HepG2 (cell line): Measurements from ENCODE around the gene ZNF318. TPM values are rescaled to one million over a fixed set of nuclear protein-coding genes. Genes with fewer than 3 reads are reported as not detected.
"Not testable (repeated sequence)": the region's sequence is repeated elsewhere in the genome, so short reads cannot be mapped to it uniquely, and the experiment has no call there.

Experiments used
- ATAC-seq: fragments of 200-7000 bp; cut with Tn5 transposase; 3 replicates; pipeline ENCODE4 v1.9.1; 2020; ENCODE audit warnings: mild to moderate bottlenecking, moderate library complexity
- BruUV-seq: library from RNA; stranded (reverse); fragments of 400-500 nt; replicated peaks from 2 replicates; lab custom pipeline; 2021; lab: Mats Ljungman, UMichigan
- CTCF ChIA-PET: fragments of 300-600 bp; formaldehyde crosslinking; extraction: SDS; loops from one replicate; lab custom pipeline; 2021; ENCODE audit warnings: low total read pairs, inconsistent platforms, low intra/inter-chr PET ratio; lab: Yijun Ruan, JAX
- POLR2A ChIA-PET: fragments of 350-600 bp; sonication (Branson Sonifier 250); formaldehyde crosslinking; loops from one replicate; lab custom pipeline; 2020; ENCODE audit warnings: antibody characterized with exemption, inconsistent platforms; lab: Yijun Ruan, JAX
- DNase-seq: peaks from one replicate; pipeline ENCODE4 v3.0.0-alpha.2; 2015; ENCODE audit warnings: low spot score
- FAIRE-seq: peaks from 3 replicates; lab custom pipeline; 2011; peaks lifted over from hg19 to GRCh38; lab: Jason Lieb, UNC
- H2AFZ ChIP-seq: one replicate; pipeline ENCODE4 v1.6.1; 2011; ENCODE audit warnings: low read length, inconsistent platforms
- H3K27ac ChIP-seq: fragments of 300-600 bp; 3 replicates; pipeline ENCODE4 v1.8.0; 2011; ENCODE audit warnings: mixed run types, mild to moderate bottlenecking, mixed read lengths, low read length, inconsistent platforms; ENCODE audit not compliant: insufficient read depth; ENCODE audit errors: extremely low read length
- H3K27me3 ChIP-seq, 2 experiments: fragments of 200-600 bp in 1 of 2; 2 replicates in 1 of 2; 3 replicates in 1 of 2; pipeline versions ENCODE4 v1.6.0 to v1.8.0; 2011; ENCODE audit warnings: low read length in 2 of 2, mild to moderate bottlenecking in 2 of 2, moderate library complexity in 2 of 2, inconsistent platforms in 1 of 2; ENCODE audit not compliant: insufficient read depth in 2 of 2, control insufficient read depth in 1 of 2
- H3K36me3 ChIP-seq, 2 experiments: fragments of 200-600 bp in 1 of 2; replicated peaks in 1 of 2; 2 replicates in 1 of 2; 3 replicates in 1 of 2; pipeline versions ENCODE4 v1.5.1 to v1.8.0; 2011; ENCODE audit warnings: low read length in 2 of 2, inconsistent platforms in 1 of 2; ENCODE audit not compliant: insufficient read depth in 2 of 2, control insufficient read depth in 1 of 2
- H3K4me1 ChIP-seq: 2 replicates; pipeline ENCODE4 v1.5.1; 2012; ENCODE audit warnings: low read length, inconsistent platforms; ENCODE audit not compliant: insufficient read depth
- H3K4me2 ChIP-seq: 2 replicates; pipeline ENCODE4 v1.6.0; 2011; ENCODE audit warnings: low read depth, low read length, inconsistent platforms
- H3K4me3 ChIP-seq, 3 experiments: fragments of 200-600 bp in 1 of 3; sonication (generic), shearing (Covaris generic) in 1 of 3; replicated peaks in 1 of 3; 2 replicates each; pipeline ENCODE4 v1.5.1; 2011 to 2016; ENCODE audit warnings: low read length in 3 of 3, inconsistent platforms in 2 of 3, low read depth in 2 of 3, mild to moderate bottlenecking in 2 of 3, control low read depth in 1 of 3, mixed read lengths in 1 of 3; ENCODE audit not compliant: insufficient read depth in 1 of 3
- H3K79me2 ChIP-seq: one replicate; pipeline ENCODE4 v1.6.1; 2011; ENCODE audit warnings: low read length, inconsistent platforms; ENCODE audit not compliant: insufficient read depth
- H3K9ac ChIP-seq: 2 replicates; pipeline ENCODE4 v1.6.0; 2011; ENCODE audit warnings: mild to moderate bottlenecking, low read depth, low read length, inconsistent platforms; ENCODE audit not compliant: insufficient read depth
- H3K9me3 ChIP-seq: 2 replicates; pipeline ENCODE4 v1.5.1; 2012; ENCODE audit warnings: mild to moderate bottlenecking, low read length
- H4K20me1 ChIP-seq: 2 replicates; pipeline ENCODE4 v1.6.0; 2011; ENCODE audit warnings: inconsistent platforms, mild to moderate bottlenecking, low read length, moderate library complexity; ENCODE audit not compliant: insufficient read depth
- CENPBD1 ChIP-seq: sonication (generic); formaldehyde crosslinking; IDR thresholded peaks from 2 replicates; pipeline ENCODE4 v1.8.0; 2022; ENCODE audit warnings: missing genetic modification reagents, low read depth, mild to moderate bottlenecking, borderline replicate concordance
- SNRNP70 ChIP-seq: fragments of 200-400 bp; formaldehyde crosslinking; IDR thresholded peaks from 2 replicates; pipeline ENCODE4 v1.6.1; 2017; ENCODE audit warnings: mild to moderate bottlenecking, low read depth, low read length, moderate library complexity
- ZNF121 ChIP-seq: sonication (generic); formaldehyde crosslinking; IDR thresholded peaks from 2 replicates; pipeline ENCODE4 v1.5.0; 2020; ENCODE audit warnings: mild to moderate bottlenecking, missing genetic modification reagents
- WGBS: methylation state at CpG from one replicate; pipeline ENCODE4 v1.1.6; 2017; ENCODE audit warnings: low lambda C conversion rate; 5-methylcytosine and 5-hydroxymethylcytosine counted together
- in situ Hi-C: cut with HindIII; loops from 2 replicates; pipeline ENCODE4 v1.10.0; 2017; ENCODE audit warnings: low pct_unique_long_range_greater_than_20kb; ENCODE audit not compliant: extremely low pct_ligation_motif_present
- intact Hi-C: fragments of 100-400 bp; cut with micrococcal nuclease; formaldehyde crosslinking; loops from one replicate; pipeline ENCODE4 v1.10.0; 2022; ENCODE audit not compliant: unreplicated experiment
- polyA plus RNA-seq, 8 experiments: library from polyadenylated mRNA; depleted of rRNA in 3 of 8; stranded (reverse) in 7 of 8; unstranded in 1 of 8; fragments of >200 nt; fragmentation: Illumina TruSeq in 4 of 8; extraction: Trizol in 4 of 8; gene quantifications; 2 replicates each; pipeline versions ENCODE4 v1.2.1 to v1.2.3, GENCODE V29; 2011 to 2016; ENCODE audit warnings: low read depth in 4 of 8, missing spikeins in 1 of 8, mixed read lengths in 1 of 8; ENCODE audit not compliant: insufficient read depth in 1 of 8
- total RNA-seq, 5 experiments: library from RNA; depleted of rRNA; stranded (reverse); fragments of >200 nt; fragmentation: Illumina TruSeq; extraction: Trizol; gene quantifications; 2 replicates each; pipeline ENCODE4 v1.2.3, GENCODE V29; 2016; ENCODE audit warnings: low read depth in 1 of 5

The ZNF318 gene
- total and polyA plus RNA-seq, 2 of the 13 experiments (the other 11 are each of a cell fraction or from before 2014, with no cell fraction given), result 13.0 to 14.5 TPM

GRCh38 chr6:43346243-43346642 is 23.2 kb downstream of the ZNF318 start:
- peaks cover 23 to 57% of the 10 kb centered on the region in 2 experiments for H3K36me3 ChIP-seq
- DNase-seq, intact Hi-C loops, H3K9ac ChIP-seq, ATAC-seq, H3K4me2 ChIP-seq: not testable (repeated sequence)
- TF ChIP-seq ZNF121 (CRISPR knock-in tag), result 0 out of 2 replicates have a peak, but pooled peaks have one; percentile 53
- TF ChIP-seq, all 625 proteins: peak for 1; not testable (repeated sequence) for 624
- H4K20me1 ChIP-seq, FAIRE-seq, H3K79me2 ChIP-seq, H2AFZ ChIP-seq, H3K4me3 ChIP-seq, H3K27ac ChIP-seq, H3K4me1 ChIP-seq, in situ Hi-C loops, H3K27me3 ChIP-seq, H3K9me3 ChIP-seq, CTCF ChIA-PET, BruUV-seq: not testable (repeated sequence)
- WGBS, result 97% methylated on average over 11 of the region's 11 CpGs
- POLR2A ChIA-PET, result interaction anchor here (0.6 to 0.7 kb wide), 2 partner anchors 71 to 143 kb away, joined by 3 read pairs; no protein-coding TSS in a partner anchor

GRCh38 chr6:43339168-43339567 is 30.3 kb downstream of the ZNF318 start:
- no TSS peak for BruUV-seq
- H3K79me2 ChIP-seq, result no peaks in the 10 kb centered on the region
- no peak overlapping the region for H3K4me2 ChIP-seq
- H3K4me1 ChIP-seq, result peaks cover 8% of the 10 kb centered on the region
- H3K9ac ChIP-seq, result no peak overlapping the region
- intact Hi-C loops (no loop called here), in situ Hi-C loops (no loop called here)
- no peaks in the 10 kb centered on the region for H3K27me3 ChIP-seq
- no peak overlapping the region for H3K27ac ChIP-seq
- H3K9me3 ChIP-seq, result no peaks in the 10 kb centered on the region
- ChIA-PET POLR2A (interaction anchor here (1.3 kb wide), 1 partner anchor 71 kb away, joined by 3 read pairs; no protein-coding TSS in a partner anchor), CTCF (no interaction called here)
- 90% methylated on average over 4 of the region's 4 CpGs for WGBS
- FAIRE-seq (no peak), DNase-seq (no peak), ATAC-seq (no peak)
- TF ChIP-seq CENPBD1 (CRISPR knock-in tag) (no peak), SNRNP70 (no peak)
- H3K36me3 ChIP-seq, result peaks cover 22 to 46% of the 10 kb centered on the region in 2 experiments
- H4K20me1 ChIP-seq, result no peaks in the 10 kb centered on the region
- H3K4me3 ChIP-seq, result no peak overlapping the region
- no peak overlapping the region for H2AFZ ChIP-seq
